ENCODE data around the gene PPP1R9B.

DNA sequence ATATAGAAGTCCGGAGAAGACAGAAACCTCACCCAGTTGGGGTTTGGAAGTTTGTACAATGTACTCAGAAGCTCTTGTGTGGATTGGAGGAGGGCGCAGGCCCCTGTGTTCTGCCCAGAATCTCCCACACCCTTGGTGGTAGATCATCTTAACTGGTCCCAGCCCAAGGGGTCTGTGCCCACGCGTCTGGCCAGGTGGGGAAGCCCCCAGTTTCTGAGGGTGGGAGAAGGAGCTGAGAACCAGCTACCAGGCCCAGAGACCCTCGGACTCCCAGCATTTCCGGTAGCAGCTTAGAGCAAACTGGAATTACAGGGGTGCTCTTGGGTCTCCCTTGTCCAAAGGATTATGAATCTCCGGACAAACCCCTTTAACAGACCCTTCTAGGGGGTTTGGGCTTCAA is 2.3 kb upstream of the PPP1R9B start:
- TF ChIP-seq, protein P1, sequence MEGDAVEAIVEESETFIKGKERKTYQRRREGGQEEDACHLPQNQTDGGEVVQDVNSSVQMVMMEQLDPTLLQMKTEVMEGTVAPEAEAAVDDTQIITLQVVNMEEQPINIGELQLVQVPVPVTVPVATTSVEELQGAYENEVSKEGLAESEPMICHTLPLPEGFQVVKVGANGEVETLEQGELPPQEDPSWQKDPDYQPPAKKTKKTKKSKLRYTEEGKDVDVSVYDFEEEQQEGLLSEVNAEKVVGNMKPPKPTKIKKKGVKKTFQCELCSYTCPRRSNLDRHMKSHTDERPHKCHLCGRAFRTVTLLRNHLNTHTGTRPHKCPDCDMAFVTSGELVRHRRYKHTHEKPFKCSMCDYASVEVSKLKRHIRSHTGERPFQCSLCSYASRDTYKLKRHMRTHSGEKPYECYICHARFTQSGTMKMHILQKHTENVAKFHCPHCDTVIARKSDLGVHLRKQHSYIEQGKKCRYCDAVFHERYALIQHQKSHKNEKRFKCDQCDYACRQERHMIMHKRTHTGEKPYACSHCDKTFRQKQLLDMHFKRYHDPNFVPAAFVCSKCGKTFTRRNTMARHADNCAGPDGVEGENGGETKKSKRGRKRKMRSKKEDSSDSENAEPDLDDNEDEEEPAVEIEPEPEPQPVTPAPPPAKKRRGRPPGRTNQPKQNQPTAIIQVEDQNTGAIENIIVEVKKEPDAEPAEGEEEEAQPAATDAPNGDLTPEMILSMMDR (conservative IDR thresholded peaks at IDR 0.05), result no peak
- TF ChIP-seq ZFX (IDR thresholded peaks at IDR 0.05), result no peak

Measured in C4-2B (cell line).